Measurements from ENCODE around the gene CENPO.

Gene CENPO

DNA sequence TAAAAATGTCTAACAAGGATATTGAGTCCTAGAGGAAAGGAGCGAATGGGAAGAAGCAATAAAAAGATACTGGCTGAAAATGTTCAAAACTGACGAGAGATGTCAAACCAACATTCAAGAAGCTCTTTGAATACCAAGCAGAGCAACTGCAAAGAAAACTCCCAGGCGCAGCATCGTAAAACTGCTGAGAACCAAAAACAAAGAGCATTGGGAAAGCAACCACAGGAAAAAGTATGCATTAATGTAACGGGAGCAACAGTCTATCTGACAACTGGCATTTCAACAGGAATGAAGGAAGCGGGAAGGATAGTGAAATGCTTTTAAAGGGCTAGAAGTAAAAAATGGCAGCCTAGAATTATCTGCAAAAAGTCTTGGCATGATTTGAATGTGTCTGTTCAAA is 73.7 kb downstream of the CENPO start:
- Histone ChIP-seq H3K4me1 (ENCODE audit: control insufficient read depth in 1 of 2, insufficient read depth in 1 of 2, low read depth in 1 of 2, low read length in 1 of 2) (peaks cover under 1 to 12% of the 10 kb centered on the region in 2 experiments), H3K4me3 (ENCODE audit: low read depth in 1 of 2, low read length in 1 of 2) (no peak overlapping the region)
- TF ChIP-seq, protein P1, sequence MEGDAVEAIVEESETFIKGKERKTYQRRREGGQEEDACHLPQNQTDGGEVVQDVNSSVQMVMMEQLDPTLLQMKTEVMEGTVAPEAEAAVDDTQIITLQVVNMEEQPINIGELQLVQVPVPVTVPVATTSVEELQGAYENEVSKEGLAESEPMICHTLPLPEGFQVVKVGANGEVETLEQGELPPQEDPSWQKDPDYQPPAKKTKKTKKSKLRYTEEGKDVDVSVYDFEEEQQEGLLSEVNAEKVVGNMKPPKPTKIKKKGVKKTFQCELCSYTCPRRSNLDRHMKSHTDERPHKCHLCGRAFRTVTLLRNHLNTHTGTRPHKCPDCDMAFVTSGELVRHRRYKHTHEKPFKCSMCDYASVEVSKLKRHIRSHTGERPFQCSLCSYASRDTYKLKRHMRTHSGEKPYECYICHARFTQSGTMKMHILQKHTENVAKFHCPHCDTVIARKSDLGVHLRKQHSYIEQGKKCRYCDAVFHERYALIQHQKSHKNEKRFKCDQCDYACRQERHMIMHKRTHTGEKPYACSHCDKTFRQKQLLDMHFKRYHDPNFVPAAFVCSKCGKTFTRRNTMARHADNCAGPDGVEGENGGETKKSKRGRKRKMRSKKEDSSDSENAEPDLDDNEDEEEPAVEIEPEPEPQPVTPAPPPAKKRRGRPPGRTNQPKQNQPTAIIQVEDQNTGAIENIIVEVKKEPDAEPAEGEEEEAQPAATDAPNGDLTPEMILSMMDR (IDR thresholded peaks at IDR 0.05), result no peak

DNA sequence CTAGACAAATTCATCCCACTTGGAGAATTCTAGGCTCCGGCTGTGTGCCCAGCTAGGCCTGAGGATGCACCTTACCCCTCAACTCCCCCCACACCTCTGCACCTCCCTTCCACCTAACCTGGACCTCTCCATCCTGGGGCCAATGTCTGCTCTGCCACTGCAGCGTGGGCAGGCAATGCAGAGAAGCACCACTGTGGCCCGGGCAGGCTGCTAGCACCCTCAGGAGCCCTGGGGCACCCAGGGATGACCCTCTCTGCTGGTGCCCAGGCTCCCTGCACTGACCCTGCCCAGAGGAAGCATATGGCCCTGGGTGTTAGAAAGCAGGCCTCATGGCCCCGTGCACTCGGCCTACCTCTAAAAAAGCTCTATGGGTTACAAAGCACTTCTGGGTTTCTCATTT is 77.2 kb downstream of the CENPO start:
- Histone ChIP-seq H3K27ac (no peak overlapping the region), H3K4me3 (ENCODE audit: low read depth in 1 of 2, low read length in 1 of 2) (no peak overlapping the region), H3K9me3 (no peaks in the 10 kb centered on the region), H3K4me1 (ENCODE audit: control insufficient read depth in 1 of 2, insufficient read depth in 1 of 2, low read depth in 1 of 2, low read length in 1 of 2) (peaks cover 27 to 38% of the 10 kb centered on the region in 2 experiments), H3K27me3 (no peaks in the 10 kb centered on the region), H3K36me3 (no peaks in the 10 kb centered on the region)
- TF ChIP-seq, protein P1 (IDR thresholded peaks at IDR 0.05), result no peak

More for the DNA sequence above, 73.7 kb downstream of the CENPO start:
- no peak overlapping the region for H3K27ac ChIP-seq
- no peaks in the 10 kb centered on the region for H3K27me3 ChIP-seq
- H3K36me3 ChIP-seq, result no peaks in the 10 kb centered on the region
- no peaks in the 10 kb centered on the region for H3K9me3 ChIP-seq

DNA sequence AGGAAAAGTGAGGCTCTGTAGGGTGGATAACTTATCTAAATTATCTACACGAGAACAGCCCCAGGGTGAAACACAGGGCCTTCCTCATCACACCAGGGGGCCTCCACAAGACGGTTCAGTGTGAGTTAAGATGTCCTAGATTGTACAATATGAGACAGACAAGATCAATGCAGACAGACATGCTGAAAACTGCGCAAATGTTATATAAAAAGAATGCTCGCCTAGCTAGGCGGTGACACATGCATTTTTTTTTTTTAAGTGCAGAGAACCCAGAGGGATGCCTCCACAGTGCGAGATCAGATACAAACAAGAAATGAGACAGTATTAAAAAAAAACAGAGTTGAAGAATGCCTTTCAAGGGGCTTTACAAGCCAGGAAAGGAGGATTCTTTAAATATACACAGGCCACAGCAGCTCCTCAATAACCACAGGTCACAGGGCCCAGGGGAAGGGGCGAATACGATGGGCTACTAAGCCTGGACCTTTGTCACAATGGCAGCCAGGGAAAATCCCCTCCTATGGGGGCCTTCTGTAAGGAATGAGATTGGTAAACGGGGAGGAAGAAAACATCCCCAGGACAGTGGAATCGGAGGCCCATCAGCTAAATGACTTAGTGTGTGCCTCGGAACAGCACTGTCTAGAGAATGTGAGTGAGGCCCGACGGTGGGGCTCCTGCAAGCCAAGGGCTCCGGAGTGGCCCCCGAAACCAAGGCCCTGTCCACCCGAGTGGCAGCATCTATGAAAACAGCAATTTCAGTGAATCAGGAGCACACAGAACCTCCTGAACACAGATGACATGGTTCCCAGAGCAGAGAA is 77.9 kb downstream of the CENPO start:
- Histone ChIP-seq H3K9me3 (no peaks in the 10 kb centered on the region), H3K27ac (no peak overlapping the region), H3K27me3 (no peaks in the 10 kb centered on the region), H3K4me3 (ENCODE audit: low read depth in 1 of 2, low read length in 1 of 2) (no peak overlapping the region), H3K4me1 (ENCODE audit: control insufficient read depth in 1 of 2, insufficient read depth in 1 of 2, low read depth in 1 of 2, low read length in 1 of 2) (peaks cover 27 to 38% of the 10 kb centered on the region in 2 experiments), H3K36me3 (no peaks in the 10 kb centered on the region)
- TF ChIP-seq, protein P1 (IDR thresholded peaks at IDR 0.05), result no peak

DNA sequence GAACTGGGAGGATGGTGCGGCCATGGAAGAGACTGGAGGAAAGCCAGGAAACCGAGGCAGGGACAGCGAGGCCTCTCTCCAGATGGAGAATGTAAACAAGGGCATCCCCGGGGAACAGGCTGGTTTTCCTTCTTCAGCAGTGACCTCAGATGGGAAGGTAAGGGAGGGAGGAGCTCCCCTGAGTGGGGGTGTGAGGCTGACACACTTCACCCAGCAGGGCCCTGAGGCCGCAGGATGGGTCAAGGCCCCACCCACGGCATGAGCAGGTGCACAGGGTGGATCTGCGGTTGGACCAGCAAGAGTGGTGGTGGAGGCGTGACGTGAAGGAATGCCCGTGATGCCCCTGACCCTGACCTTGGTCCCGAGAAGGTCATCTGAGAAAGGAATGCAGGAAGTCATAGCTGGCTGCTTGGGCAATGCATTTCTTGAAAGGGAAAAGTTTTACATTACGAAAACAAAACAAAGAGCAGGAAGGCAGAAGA is 78.7 kb downstream of the CENPO start:
- H3K27me3 ChIP-seq, result no peaks in the 10 kb centered on the region
- H3K4me3 ChIP-seq (ENCODE audit: low read depth in 1 of 2, low read length in 1 of 2), result no peak overlapping the region
- TF ChIP-seq, protein P1 (IDR thresholded peaks at IDR 0.05), result no peak
- no peak overlapping the region for H3K27ac ChIP-seq
- peaks cover 27 to 38% of the 10 kb centered on the region in 2 experiments for H3K4me1 ChIP-seq (ENCODE audit: control insufficient read depth in 1 of 2, insufficient read depth in 1 of 2, low read depth in 1 of 2, low read length in 1 of 2)
- H3K9me3 ChIP-seq, result no peaks in the 10 kb centered on the region
- no peaks in the 10 kb centered on the region for H3K36me3 ChIP-seq
